Fibroblast of lung (primary cell): ENCODE data around the gene SDK2.

Experiments used
- EZH2 ChIP-seq: IDR thresholded peaks from 2 replicates; pipeline ENCODE4 v1.5.1; 2012; ENCODE audit warnings: low read length, control low read depth, mild to moderate bottlenecking; ENCODE audit errors: missing control alignments
- TF ChIP-seq, protein P1 (sequence below), 2 donors: IDR thresholded peaks in 1 of 2; conservative IDR thresholded peaks in 1 of 2; 1 replicate in 1 of 2; 2 replicates in 1 of 2; pipeline ENCODE4 v1.5.1; 2011 to 2012; ENCODE audit warnings: low read length in 2 of 2, control low read depth in 1 of 2, inconsistent platforms in 1 of 2, low read depth in 1 of 2, mild to moderate bottlenecking in 1 of 2

GRCh38 chr17:73389411-73389810, 254.8 kb downstream of the SDK2 start:
- TF ChIP-seq, protein P1, sequence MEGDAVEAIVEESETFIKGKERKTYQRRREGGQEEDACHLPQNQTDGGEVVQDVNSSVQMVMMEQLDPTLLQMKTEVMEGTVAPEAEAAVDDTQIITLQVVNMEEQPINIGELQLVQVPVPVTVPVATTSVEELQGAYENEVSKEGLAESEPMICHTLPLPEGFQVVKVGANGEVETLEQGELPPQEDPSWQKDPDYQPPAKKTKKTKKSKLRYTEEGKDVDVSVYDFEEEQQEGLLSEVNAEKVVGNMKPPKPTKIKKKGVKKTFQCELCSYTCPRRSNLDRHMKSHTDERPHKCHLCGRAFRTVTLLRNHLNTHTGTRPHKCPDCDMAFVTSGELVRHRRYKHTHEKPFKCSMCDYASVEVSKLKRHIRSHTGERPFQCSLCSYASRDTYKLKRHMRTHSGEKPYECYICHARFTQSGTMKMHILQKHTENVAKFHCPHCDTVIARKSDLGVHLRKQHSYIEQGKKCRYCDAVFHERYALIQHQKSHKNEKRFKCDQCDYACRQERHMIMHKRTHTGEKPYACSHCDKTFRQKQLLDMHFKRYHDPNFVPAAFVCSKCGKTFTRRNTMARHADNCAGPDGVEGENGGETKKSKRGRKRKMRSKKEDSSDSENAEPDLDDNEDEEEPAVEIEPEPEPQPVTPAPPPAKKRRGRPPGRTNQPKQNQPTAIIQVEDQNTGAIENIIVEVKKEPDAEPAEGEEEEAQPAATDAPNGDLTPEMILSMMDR (conservative IDR thresholded peaks at IDR 0.05 in 1 of 2, IDR thresholded peaks at IDR 0.05 in 1 of 2; ENCODE audit: low read depth in 1 of 2, low read length in 2 of 2): no peak
- no peak for TF ChIP-seq EZH2
